Esophagus squamous epithelium (tissue), 4 donors: ENCODE measurements around the gene PAK4.

Source experiments
- CTCF ChIP-seq, 6 experiments: fragments of 450-650 bp in 4 of 6; fragments of 200-600 bp in 2 of 6; sonication (generic) in 2 of 6; IDR thresholded peaks; one replicate each; pipeline ENCODE4 v1.5.1; 2016 to 2019; ENCODE audit warnings: antibody characterized with exemption in 6 of 6, mild to moderate bottlenecking in 4 of 6, moderate library complexity in 4 of 6
- POLR2A ChIP-seq, 4 donors: fragments of 450-650 bp; IDR thresholded peaks; one replicate each; pipeline ENCODE4 v1.6.1; 2017; ENCODE audit warnings: antibody characterized with exemption in 4 of 4, mild to moderate bottlenecking in 4 of 4, moderate library complexity in 3 of 4

GRCh38 chr19:39082167-39082566 lies 43.4 kb upstream of the PAK4 start:
- TF ChIP-seq CTCF (IDR thresholded peaks at IDR 0.05) (no peak), POLR2A (IDR thresholded peaks at IDR 0.05) (no peak)
